ENCODE measurements around the gene THAP10.
"Not testable (repeated sequence)": the region's sequence is repeated elsewhere in the genome, so short reads cannot be mapped to it uniquely, and the experiment has no call there.

Gene THAP10

GRCh38 chr15:70892002-70892911 is at the start of gene THAP10, which contains the start of gene LRRC49:
THAP10 (minus strand) TSS chr15:70892433; CDS start chr15:70892272, 161 bp downstream.
LRRC49 (plus strand) TSS chr15:70892826; CDS start chr15:70892895, 69 bp downstream.
- DNase-seq, result peak; percentile 49

GRCh38 chr15:70936326-70936725 is 44.1 kb upstream of the THAP10 start:
- DNase-seq, result no peak

- no peak for DNase-seq
Observed at GRCh38 chr15:70935631-70936030, 43.4 kb upstream of the THAP10 start.

- DNase-seq, result no peak
Observed at GRCh38 chr15:70933411-70933810, 41.2 kb upstream of the THAP10 start.

- DNase-seq, result no peak
Observed at GRCh38 chr15:70932397-70932796, 40.2 kb upstream of the THAP10 start.

GRCh38 chr15:70931821-70932220 is 39.6 kb upstream of the THAP10 start:
- DNase-seq, result no peak

- not testable (repeated sequence) for DNase-seq
Observed at GRCh38 chr15:70926914-70927313, 34.7 kb upstream of the THAP10 start.

GRCh38 chr15:70923311-70924080 is 31.3 kb upstream of the THAP10 start:
- DNase-seq, result no peak

GRCh38 chr15:70922119-70922518 is 29.9 kb upstream of the THAP10 start:
- DNase-seq, result no peak

- DNase-seq, result no peak
Observed at GRCh38 chr15:70920981-70921696, 28.9 kb upstream of the THAP10 start.

- DNase-seq, result no peak
Observed at GRCh38 chr15:70917955-70918354, 25.7 kb upstream of the THAP10 start.

GRCh38 chr15:70916531-70916930 is 24.3 kb upstream of the THAP10 start:
- DNase-seq, result no peak

- no peak for DNase-seq
Observed at GRCh38 chr15:70912187-70912586, 20.0 kb upstream of the THAP10 start.

GRCh38 chr15:70910958-70911357 is 18.7 kb upstream of the THAP10 start:
- DNase-seq, result no peak

- DNase-seq, result no peak
Observed at GRCh38 chr15:70907784-70908471, 15.7 kb upstream of the THAP10 start.

GRCh38 chr15:70906842-70907241 is 14.6 kb upstream of the THAP10 start:
- no peak for DNase-seq

- DNase-seq, result no peak
Observed at GRCh38 chr15:70902107-70902506, 9.9 kb upstream of the THAP10 start.

GRCh38 chr15:70892912-70893560 is 803 bp upstream of the THAP10 start:
- no peak for DNase-seq

GRCh38 chr15:70882361-70882760 is 9.9 kb downstream of the THAP10 start:
- no peak for DNase-seq

- no peak for DNase-seq
Observed at GRCh38 chr15:70880781-70881180, 11.5 kb downstream of the THAP10 start.

- no peak for DNase-seq
Observed at GRCh38 chr15:70879401-70879800, 12.8 kb downstream of the THAP10 start.

GRCh38 chr15:70876683-70877082 is 15.6 kb downstream of the THAP10 start:
- DNase-seq, result no peak

All from CD4-positive, alpha-beta T cell treated with Interleukin-10 for 1 hour (primary cell).